Neuron (in vitro differentiated cells): ENCODE results near the gene ARMC6.
"Not testable (repeated sequence)": the region's sequence is repeated elsewhere in the genome, so short reads cannot be mapped to it uniquely, and the experiment has no call there.

Source experiments
- H2AFZ ChIP-seq: one replicate; pipeline ENCODE4 v1.6.1; 2013; ENCODE audit warnings: low read depth, mild to moderate bottlenecking, inconsistent platforms, low read length, moderate library complexity
- H3K27me3 ChIP-seq: one replicate; pipeline ENCODE4 v1.6.1; 2013; ENCODE audit warnings: low read length; ENCODE audit not compliant: insufficient read depth
- H3K36me3 ChIP-seq: one replicate; pipeline ENCODE4 v1.6.1; 2013; ENCODE audit warnings: low read length; ENCODE audit not compliant: insufficient read depth
- H3K4me1 ChIP-seq: one replicate; pipeline ENCODE4 v1.6.1; 2013; ENCODE audit warnings: low read length; ENCODE audit not compliant: insufficient read depth
- H3K4me3 ChIP-seq: 2 replicates; pipeline ENCODE4 v1.5.1; 2013; ENCODE audit warnings: mild to moderate bottlenecking, low read length, moderate library complexity
- H3K9me3 ChIP-seq: one replicate; pipeline ENCODE4 v1.6.1; 2013; ENCODE audit warnings: low read length

ARMC6 gene

DNA sequence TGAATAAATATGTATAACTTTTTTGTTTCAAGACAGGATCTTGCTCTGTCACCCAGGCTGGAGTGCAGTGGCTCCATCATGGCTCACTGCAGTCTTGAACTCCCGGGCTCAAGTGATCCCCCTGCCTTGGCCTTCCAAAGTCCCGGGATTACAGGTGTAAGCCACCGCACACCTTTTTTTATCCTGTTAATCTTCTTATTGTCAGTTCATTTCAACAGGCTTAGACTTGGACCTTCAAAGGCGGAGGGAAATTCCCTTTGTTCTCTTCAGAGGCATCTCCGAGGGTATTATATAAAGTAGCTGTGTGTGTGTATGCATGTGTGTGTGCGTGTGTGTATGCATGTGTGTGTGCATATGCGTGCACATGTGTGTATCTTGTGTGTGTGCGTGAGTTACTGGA, 35.1 kb upstream of the ARMC6 start:
- Histone ChIP-seq H3K36me3 (peaks cover 53% of the 10 kb centered on the region), H3K4me1 (peaks cover 3% of the 10 kb centered on the region), H3K9me3 (no peaks in the 10 kb centered on the region), H3K27me3 (no peaks in the 10 kb centered on the region), H2AFZ (no peak overlapping the region), H3K4me3 (no peak overlapping the region)

DNA sequence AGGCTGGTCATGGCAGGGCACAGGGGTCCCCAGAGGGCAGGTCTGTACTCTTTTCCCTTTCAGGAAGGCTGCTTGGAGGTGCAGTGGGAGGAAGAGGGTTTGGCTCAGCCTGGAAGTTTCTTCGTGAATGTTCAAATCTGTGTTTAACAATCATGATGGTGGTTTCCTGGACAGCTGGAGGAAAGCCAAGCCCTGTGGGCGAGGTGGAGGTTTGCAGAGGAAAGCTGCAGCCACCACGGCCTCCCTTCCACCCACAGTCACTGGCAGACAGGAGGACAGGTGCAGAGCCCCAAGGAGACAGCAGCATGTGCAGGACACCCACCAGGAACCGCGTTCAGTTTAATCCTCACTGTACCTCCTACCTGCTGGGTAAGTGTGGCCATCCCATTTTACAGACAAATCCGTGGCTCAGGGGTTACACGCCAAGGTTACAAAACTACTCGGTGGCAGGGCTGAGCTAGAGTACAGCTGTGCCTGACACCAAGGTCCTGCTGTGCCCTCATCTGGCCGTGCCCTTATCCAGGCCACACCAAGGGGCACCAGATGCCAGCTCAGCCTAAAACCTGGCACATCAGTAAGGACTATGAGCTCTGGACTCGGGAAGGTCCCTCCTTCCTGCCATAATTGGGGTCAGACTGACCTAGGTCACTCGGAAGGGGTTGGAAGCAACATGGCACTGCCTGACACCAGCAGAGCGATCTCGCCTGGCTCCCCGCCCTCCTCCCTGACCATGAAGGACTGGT, 34.2 kb upstream of the ARMC6 start:
- Histone ChIP-seq H3K4me3 (no peak overlapping the region), H3K36me3 (peaks cover 53% of the 10 kb centered on the region), H3K4me1 (peaks cover 3% of the 10 kb centered on the region), H3K9me3 (no peaks in the 10 kb centered on the region), H3K27me3 (no peaks in the 10 kb centered on the region), H2AFZ (no peak overlapping the region)

DNA sequence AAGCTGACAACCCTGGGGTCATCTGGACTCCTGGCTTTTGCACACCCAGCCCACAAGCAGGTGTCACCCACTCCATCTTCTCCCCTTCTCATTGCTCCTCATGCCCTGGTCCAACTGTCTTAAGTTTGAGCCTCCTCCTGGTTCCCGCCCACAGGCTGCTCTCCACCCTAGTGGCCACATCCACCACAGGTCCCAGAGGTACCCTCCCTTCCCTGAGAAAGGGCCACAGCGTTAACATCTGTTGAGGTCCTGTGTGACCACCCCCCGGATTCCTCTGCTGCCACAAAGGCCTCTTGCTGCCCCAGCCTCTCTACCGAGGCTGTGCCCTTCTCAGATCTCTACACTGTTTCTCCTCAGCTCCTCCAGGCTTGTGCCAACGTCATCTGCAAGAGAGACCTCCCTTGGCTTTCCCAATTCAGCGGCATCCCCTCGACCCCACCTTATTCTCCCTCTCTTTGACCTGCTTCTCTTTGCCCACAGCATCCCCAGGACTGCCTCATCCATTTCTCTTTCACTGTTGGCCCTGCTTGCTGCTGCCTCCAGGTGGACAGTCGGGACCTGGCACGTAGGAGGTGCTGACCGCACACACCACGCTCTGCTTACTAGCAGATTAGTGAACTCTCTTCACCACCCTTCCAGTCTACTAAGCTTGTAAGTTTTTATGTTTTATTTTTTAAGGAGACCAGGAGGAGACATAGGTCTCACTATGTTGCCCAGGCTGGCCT, 33.3 kb upstream of the ARMC6 start:
- no peak overlapping the region for H2AFZ ChIP-seq
- no peaks in the 10 kb centered on the region for H3K27me3 ChIP-seq
- peaks cover 3% of the 10 kb centered on the region for H3K4me1 ChIP-seq
- no peaks in the 10 kb centered on the region for H3K9me3 ChIP-seq
- no peak overlapping the region for H3K4me3 ChIP-seq
- H3K36me3 ChIP-seq: peaks cover 54% of the 10 kb centered on the region

DNA sequence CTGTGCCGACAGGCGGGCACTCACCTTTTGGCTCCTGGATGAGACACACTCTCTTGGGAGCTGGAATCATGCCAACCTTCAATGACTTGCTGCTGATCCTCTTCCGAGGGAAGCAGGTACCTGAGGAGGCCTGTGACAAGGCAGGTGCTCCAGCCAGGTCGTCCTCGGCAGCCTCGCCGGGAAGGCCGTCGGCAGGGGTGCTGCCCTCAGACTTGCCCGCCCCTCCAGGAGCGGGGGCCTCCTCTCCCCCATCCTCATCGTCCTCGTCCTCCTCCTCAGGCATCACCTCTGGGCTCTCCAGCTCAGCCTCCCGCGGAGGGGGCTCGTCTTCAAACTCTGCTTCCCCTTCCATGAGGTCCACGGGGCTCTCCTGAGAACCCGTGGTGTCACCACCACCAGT, 29.3 kb upstream of the ARMC6 start:
- Histone ChIP-seq H3K4me3 (no peak overlapping the region), H3K9me3 (no peaks in the 10 kb centered on the region), H3K4me1 (no peaks in the 10 kb centered on the region), H2AFZ (no peak overlapping the region), H3K36me3 (peaks cover 71% of the 10 kb centered on the region), H3K27me3 (no peaks in the 10 kb centered on the region)

DNA sequence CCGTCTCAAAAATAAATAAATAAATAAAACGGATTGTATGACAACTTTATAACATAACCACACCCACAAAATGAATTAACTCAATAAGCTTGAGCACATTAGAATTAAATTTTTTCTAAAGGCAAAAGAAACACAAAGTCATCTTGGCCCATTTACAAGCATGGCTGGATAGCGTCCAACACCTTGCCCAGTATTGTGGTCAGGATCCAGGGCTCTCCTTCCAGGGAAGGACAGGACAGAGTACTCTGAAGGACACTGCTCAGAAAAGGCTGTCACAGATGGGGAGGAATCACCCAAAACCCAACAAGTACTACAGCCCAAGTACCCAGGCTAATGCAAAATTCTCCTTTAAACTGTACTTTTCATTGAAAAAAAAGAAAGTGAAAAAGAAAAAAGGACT, 27.2 kb upstream of the ARMC6 start:
- Histone ChIP-seq H3K27me3 (no peaks in the 10 kb centered on the region), H3K4me3 (no peak overlapping the region), H3K9me3 (no peaks in the 10 kb centered on the region), H3K36me3 (peaks cover 79% of the 10 kb centered on the region), H2AFZ (no peak overlapping the region), H3K4me1 (no peaks in the 10 kb centered on the region)

DNA sequence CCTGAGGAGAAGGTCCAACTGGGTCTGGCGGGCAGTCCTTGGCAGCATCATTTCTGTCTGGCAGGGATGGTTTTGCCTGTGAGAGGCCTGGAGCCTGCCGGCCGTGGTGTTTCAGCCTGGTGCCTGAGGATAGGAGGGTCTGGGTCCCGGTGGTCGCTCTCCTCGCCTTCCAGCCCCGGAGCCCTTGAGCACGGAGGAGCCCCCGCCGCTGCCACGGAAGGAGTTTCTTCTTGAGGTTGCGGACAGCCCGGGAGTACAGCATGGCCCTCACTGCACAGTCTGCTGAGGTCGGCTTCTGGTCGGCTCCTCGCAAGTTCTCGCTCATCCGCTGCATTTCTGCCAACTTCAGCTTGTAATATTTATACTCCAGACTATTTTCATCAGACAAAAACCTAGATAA, 23.5 kb upstream of the ARMC6 start:
- no peaks in the 10 kb centered on the region for H3K9me3 ChIP-seq
- H3K4me1 ChIP-seq: no peaks in the 10 kb centered on the region
- H3K27me3 ChIP-seq: no peaks in the 10 kb centered on the region
- H3K36me3 ChIP-seq: peaks cover 81% of the 10 kb centered on the region
- no peak overlapping the region for H2AFZ ChIP-seq
- no peak overlapping the region for H3K4me3 ChIP-seq

DNA sequence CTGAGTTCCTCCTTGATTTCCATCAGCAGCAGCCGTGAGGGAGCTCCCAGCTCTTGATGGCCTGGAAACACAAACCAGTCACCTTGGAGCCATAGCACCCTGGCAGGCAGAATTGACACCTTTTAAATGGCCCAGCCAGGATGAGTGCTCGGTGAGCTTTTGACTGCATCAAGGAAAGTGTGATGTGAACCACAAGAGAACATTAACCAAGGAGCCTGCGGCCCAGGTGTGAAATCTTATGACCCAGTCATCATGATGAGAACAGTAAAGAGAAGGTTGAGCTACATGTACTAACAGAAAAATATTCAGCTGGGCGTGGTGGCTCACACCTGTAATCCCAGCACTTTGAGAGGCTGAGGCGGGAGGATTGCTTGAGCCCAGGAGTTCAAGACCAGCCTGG, 22.9 kb upstream of the ARMC6 start:
- Histone ChIP-seq H2AFZ (no peak overlapping the region), H3K27me3 (no peaks in the 10 kb centered on the region), H3K9me3 (no peaks in the 10 kb centered on the region), H3K36me3 (peaks cover 79% of the 10 kb centered on the region), H3K4me3 (no peak overlapping the region), H3K4me1 (no peaks in the 10 kb centered on the region)

DNA sequence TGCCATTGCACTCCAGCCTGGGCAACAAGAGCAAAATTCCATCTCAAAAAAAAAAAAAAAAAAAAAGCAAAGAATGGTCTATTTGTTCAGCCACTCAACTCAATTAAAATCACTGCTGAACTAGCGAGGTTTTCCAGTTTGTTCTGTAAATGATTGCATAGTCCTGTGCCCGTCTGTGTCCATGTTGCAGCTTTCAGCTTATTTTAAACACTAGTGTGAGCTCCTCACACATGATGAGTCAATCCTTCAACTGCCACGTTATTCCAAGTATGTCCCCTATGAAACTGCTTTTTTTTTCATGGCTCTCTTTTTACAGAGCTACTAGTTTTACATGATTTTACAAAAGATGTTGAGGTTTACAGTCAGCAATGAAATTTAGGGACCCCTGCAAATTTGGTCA, 12.3 kb upstream of the ARMC6 start:
- no peak overlapping the region for H3K4me3 ChIP-seq
- peaks cover 77% of the 10 kb centered on the region for H3K36me3 ChIP-seq
- no peak overlapping the region for H2AFZ ChIP-seq
- H3K27me3 ChIP-seq: no peaks in the 10 kb centered on the region
- H3K9me3 ChIP-seq: no peaks in the 10 kb centered on the region
- no peaks in the 10 kb centered on the region for H3K4me1 ChIP-seq

DNA sequence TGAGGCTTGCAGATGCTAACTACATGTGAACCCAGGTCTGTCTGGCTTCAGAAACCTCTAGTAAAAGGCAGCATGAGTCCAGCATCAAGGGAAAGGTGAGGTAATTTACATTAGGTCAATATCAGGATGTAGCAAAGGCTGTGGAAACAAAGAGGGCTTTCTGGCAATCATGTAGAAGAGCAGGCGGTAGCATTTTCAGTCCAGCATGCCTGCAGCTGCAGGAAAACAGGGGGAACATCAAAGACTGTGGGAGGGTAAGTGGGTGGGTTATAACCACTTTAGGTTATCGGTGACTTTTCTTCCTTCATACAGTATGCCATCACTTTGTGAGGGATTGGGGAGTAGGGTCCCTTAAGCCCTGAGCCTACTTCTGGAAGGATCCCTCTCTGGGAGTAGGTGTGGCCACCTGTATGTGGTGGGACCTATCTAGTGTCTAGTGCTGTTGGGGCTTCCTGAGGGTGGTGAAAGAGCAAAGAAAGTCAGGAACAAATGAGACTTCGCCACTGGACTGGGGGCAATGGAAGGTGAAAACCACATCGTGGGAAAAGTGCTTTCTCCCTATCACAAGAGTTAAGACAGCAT, 10.9 kb upstream of the ARMC6 start:
- H3K9me3 ChIP-seq: no peaks in the 10 kb centered on the region
- H3K36me3 ChIP-seq: peaks cover 77% of the 10 kb centered on the region
- no peak overlapping the region for H3K4me3 ChIP-seq
- H3K4me1 ChIP-seq: no peaks in the 10 kb centered on the region
- H3K27me3 ChIP-seq: no peaks in the 10 kb centered on the region
- no peak overlapping the region for H2AFZ ChIP-seq

DNA sequence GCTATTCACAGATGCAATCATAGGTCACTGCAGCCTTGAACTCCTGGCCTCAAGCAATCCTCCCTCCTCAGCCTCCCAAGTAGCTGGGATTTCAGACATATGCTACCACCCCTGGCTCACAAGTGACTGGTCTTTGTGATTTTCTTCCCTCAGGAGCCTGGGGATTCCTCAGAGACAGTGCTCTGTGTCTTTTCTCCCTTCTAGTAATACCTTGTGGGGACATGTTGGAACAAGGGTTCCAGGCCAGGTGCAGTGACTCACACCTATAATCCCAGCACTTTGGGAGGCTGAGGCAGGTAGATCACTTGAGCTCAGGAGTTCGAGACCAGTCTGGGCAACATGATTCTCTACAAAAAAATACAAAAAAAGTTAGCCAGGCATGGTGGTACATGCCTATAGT, 10.0 kb upstream of the ARMC6 start:
- H3K4me1 ChIP-seq, H3K9me3 ChIP-seq, H2AFZ ChIP-seq, H3K4me3 ChIP-seq, H3K27me3 ChIP-seq: not testable (repeated sequence)
- peaks cover 78% of the 10 kb centered on the region for H3K36me3 ChIP-seq

DNA sequence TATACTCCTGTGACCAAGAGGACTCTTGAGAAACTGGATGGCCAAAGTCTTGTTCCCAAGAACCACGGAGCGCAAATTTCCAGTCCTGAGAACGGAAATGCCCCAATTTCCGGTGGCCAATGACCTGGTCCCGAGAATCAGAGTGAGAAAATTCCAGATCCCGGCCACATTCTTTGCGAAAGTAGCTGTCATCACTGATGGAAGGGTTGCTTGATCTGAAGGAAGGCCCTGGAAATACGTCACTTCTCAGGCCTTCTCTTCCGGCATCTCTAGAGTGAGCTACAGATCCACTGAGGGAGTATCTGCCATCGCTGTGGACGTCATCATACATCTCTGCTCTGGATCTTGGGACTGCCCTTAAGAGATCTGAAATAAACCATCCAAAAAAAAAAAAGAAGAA, 7.5 kb upstream of the ARMC6 start:
- no peaks in the 10 kb centered on the region for H3K27me3 ChIP-seq
- no peak overlapping the region for H3K4me3 ChIP-seq
- no peaks in the 10 kb centered on the region for H3K4me1 ChIP-seq
- H3K9me3 ChIP-seq: no peaks in the 10 kb centered on the region
- peaks cover 84% of the 10 kb centered on the region for H3K36me3 ChIP-seq
- no peak overlapping the region for H2AFZ ChIP-seq

DNA sequence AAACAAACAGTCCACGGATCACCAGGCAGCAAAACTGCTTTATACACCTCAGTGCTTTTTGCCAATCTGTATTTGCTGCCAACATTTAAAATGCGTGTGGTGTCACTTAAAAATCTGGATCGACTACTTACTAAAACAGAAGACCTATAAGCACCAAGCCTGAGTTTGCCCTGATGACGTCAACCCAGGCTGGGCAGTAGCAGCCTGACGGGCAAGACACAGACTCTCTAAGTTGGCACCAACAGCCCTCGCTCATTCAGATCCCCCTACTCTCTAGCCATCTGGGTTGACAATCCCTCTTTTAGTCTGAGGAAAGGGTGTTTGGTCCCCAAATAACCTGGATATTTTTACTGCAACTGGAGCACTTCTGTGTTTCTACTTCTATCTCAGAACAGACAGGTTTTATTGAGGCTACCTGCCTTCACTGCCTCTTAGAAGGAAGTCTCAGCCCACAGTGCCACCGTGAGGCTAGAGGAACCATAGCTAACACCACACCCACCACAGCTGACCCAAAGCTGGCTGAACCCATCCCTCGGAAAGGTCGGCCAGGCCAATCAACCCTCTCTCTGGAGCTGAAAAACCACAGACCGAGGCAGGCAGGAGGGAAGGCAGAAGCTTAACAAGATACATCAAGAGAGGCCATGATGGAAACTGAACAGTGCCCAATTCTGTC, 7.0 kb upstream of the ARMC6 start:
- H2AFZ ChIP-seq: no peak overlapping the region
- no peak overlapping the region for H3K4me3 ChIP-seq
- peaks cover 81% of the 10 kb centered on the region for H3K36me3 ChIP-seq
- no peaks in the 10 kb centered on the region for H3K27me3 ChIP-seq
- no peaks in the 10 kb centered on the region for H3K9me3 ChIP-seq
- peaks cover under 1% of the 10 kb centered on the region for H3K4me1 ChIP-seq

DNA sequence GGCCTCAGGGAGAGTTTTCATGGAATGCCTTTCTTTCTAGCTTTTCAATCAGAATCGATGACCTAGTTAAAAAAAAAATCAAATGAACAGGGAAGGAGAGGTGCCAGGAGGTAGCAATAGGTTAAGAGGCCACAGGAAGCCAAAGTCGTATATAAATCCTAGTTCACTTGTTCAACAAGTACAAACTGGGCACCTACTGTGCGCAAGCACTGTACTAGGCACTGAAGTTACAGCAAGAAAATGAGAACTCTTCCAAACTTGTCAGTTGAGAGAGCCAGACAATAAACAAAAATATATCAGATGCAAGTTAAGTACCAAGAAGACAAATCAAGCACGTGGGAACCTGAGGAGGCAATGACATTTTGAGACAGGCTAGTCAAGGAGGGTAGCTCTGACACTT, 6.2 kb upstream of the ARMC6 start:
- no peaks in the 10 kb centered on the region for H3K9me3 ChIP-seq
- H3K4me1 ChIP-seq: peaks cover 7% of the 10 kb centered on the region
- no peak overlapping the region for H3K4me3 ChIP-seq
- H3K36me3 ChIP-seq: peaks cover 78% of the 10 kb centered on the region
- H3K27me3 ChIP-seq: no peaks in the 10 kb centered on the region
- no peak overlapping the region for H2AFZ ChIP-seq
